ENCODE results near the gene COBL.

DNA sequence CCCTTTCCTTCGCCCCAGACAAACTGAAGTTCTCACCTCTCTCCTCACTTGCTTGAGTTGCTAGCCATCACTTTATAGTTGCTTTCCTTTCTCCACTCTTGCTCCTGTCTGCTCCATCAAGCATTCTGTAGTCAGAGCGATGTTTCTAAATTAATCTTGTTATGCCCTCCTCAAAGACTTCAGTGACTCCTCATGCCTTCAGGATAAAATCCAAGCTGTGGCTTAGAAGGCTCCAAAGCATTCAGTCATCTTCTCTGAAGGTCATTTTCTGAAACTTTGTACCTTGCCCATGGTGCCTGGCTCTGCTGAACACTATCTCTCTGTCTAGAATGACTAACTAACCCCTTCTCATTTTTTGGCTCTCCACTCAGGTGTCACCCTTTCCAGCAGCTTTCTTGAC, 311.5 kb downstream of the COBL start:
- no peak for TF ChIP-seq CTCF (IDR thresholded peaks at IDR 0.05)
- TF ChIP-seq POLR2A (IDR thresholded peaks at IDR 0.05), result no peak

Measured in uterus (tissue), 2 donors.